NCI-H748 treated with DMSO at 0.1 percent for 48 hours (cell line): ENCODE data around the gene INAFM1.

Experiments used
- DNase-seq: peaks from one replicate; lab custom pipeline; 2025; lab: John Stamatoyannopoulos, UW

INAFM1 gene

GRCh38 chr19:47274071-47274890 lies at the start of gene INAFM1:
INAFM1 (plus strand) TSS chr19:47274885; CDS start chr19:47274920, 35 bp downstream.
- peak; percentile 96 for DNase-seq

GRCh38 chr19:47225746-47226425 lies 48.8 kb upstream of the INAFM1 start:
- DNase-seq = peak; percentile 93

DNA sequence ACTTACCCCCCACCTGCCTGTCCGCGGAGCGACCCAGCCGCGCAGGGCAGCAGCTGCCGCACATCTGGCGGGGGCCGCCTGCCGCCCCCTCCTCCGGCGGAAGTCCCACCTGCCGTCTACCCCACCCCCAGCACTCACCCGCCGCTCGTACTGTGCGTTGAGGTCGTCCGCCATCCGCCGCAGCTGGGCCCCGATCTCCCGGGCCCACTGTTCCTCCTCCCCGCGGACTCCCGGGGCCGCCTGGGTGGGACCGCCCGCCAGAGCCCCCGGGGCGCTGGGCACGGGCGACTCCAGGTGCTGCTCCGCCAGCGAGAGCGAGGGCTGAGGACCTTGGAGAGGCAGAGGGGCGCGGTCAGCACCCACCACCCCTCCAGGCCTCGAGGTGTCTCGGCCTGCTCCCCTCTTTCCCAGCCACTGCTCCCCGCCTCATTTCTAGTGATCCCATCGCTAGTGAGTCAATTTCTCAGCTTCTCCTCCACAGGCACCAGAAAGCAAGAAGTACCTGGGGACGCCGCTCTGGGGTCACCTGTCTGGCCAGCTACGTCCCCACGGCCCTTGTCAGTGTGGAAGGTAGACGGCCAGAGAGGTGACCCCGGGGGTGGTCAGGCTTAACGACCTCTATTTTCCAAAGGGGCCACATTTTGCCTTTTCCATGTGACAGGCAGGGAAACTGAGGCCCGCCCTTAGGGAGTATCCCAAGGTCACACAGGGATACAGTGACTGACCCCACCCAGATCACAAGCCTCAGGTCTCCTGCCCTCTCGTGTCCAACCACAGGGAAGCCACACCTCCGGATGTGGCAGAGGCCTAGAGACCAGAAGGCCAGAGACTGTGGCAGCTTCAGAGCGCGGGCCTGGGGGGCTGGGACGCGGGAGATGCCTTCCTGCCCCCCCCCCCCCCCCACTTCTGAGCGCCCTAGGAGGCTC lies 48.0 kb upstream of the INAFM1 start:
- no peak for DNase-seq

DNA sequence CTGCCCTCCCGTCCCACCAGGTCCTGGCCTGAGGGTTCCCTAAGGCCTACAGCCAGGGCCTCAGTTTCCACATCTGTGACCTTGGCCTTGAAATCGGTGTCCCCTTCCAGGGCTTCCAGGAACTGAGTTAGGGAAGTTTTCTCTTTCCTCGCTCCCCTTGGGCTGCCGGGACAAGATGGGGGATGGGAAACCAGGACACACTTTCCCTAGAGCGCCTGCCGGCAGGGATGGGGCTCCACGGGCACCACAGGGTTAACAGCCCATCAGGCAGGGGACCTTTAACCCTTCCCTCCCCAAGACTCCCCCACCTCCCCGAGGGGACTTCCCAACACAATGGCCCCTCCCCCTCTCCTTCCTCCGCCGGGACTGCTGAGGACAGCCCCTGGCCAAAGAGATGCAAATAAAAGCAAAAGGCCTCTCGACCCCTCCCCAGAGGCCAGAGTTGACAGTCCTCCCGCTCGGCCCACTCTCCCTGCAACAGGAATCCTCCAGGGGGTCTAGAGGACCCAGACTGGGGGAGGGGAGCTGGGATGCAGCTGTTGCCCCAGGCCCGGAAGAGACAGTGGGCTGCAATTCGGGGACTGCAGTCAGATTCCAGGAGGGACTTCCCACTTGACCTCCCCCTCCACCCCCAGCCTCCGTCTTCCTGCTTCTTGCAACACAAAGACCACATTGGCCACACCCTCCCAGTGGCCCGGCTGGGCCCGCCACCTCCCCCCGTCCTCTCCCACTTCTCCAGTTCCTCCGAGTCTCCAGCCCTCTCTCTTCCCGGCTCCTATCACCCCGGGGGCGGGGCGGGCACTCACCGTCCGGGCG lies 47.1 kb upstream of the INAFM1 start:
- peak; percentile 54 for DNase-seq

DNA sequence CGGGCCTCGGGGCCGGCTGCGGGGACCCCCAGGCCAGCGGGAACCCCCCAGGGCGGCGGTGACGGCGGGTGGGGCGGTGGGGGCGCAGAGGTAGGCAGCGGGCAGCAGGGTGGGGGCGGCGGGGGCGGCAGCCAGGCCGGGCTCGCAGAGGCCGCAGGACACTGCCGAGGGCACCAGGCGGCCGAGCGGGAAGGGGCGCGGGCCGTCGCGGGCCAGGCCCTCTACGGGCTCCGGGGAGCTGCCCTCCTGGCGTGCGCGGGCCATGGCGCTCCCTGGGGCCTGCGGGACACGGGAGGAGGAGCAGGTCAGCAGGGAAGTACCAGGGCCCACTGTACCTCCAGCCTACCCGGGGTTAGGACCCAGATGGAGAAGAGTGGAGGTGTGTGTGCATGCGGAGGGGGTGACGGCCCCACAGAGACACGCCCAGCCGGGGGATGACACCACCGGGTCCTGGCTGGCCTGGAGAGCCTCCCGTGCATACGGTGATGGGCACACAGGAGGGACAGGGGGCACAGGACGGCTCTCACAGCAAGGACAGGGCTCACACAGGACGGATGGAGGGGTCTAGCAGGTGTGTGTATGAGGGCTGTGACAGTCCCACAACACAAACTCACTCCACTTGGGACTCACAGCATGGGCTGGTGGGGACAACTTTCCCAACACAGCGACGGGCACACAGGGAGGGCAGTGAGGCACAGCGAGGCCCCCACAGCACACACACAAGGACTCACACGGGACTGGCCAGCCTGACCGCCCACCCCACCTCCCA lies 46.3 kb upstream of the INAFM1 start:
- no peak for DNase-seq

DNA sequence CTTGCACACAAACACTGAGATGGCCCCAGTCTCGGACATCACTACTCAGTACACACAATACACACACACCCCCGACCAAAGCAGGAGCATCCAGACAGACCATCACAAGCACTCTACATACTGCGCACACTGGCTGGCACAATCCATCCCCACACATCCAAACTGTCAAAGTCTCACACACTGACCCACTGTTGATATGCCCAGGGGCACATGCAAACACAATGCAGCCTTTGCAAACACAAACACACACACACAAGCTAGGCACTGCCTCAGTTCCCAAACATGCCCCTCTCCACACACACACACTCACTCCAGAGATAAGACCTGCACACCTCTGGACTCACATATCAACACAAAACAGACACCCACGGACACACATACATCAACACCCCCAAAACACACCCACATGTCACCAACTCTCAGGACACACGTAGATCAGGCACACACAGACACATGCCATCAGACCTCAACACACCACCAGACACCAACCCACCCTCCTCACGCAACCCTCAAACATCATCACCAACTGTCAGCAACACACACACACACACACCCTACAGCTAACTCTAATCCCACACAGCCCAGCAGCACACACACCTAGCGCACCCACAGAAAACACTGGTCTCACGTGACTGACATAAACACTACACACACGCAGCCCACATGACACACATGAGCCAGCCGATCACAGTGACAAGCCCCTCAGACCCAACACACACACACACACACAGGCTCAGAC lies 45.6 kb upstream of the INAFM1 start:
- no peak for DNase-seq

GRCh38 chr19:47229676-47230053 lies 45.0 kb upstream of the INAFM1 start:
- no peak for DNase-seq

- peak; percentile 18 for DNase-seq
Measured at GRCh38 chr19:47230054-47230920, 44.4 kb upstream of the INAFM1 start.

DNA sequence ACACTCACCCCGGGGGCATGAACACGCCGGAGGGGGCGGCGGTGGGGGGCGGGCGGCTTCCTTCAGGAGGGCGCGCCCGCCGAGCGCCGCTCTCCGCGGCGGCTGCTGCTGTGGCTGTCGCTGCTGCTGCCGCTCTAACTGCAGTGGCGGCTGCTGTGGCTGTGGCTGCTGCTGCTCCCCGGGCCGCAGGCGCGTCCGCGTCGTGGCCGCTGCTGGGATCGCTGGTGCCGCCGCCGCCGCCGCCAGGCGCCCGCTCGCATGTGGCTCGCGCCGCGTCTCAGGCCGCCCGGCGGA lies 43.8 kb upstream of the INAFM1 start, which contains the start of gene BBC3:
Gene BBC3, minus strand, starts transcription at position 279 of the 294 bp plus-strand sequence. CDS start 2,768 bp downstream, outside the sequence.
- DNase-seq = no peak

DNA sequence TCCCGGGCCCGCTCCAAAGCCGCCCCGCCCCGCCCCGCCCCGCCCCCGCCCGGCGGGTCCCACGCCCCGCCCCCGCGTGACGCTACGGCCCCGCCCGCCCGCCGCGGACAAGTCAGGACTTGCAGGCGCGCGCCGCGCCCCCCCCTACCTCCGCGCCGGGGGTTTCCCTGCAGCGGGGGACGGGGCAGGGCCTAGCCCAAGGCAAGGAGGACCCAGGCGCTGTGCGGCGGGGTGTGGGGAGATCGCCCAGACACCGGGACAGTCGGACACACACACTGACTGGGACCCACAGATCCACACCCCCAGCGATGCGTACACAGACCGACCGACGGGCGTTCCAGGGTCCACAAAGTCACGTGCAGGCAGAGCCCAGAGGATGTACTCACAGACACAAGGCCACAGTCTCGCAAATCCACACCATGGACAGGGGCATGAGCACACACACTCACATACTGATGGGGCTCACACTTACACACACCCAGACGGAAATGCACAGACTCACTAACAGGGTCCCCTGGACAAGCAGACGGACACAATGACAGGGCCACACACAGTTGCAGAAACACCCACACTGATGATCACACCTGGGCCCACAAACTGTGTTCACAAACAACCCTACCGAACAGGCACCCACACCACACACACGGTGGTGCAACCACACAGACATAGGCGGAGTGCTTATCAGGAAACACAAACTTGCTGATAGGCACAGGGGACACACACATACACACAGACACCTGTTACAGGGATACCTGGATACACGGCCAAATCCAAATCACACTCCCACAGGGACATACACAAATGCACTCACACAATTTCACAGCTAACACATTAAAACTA lies 43.2 kb upstream of the INAFM1 start:
- DNase-seq = peak; percentile 55

- DNase-seq = no peak
Measured at GRCh38 chr19:47232422-47233211, 42.1 kb upstream of the INAFM1 start.

DNA sequence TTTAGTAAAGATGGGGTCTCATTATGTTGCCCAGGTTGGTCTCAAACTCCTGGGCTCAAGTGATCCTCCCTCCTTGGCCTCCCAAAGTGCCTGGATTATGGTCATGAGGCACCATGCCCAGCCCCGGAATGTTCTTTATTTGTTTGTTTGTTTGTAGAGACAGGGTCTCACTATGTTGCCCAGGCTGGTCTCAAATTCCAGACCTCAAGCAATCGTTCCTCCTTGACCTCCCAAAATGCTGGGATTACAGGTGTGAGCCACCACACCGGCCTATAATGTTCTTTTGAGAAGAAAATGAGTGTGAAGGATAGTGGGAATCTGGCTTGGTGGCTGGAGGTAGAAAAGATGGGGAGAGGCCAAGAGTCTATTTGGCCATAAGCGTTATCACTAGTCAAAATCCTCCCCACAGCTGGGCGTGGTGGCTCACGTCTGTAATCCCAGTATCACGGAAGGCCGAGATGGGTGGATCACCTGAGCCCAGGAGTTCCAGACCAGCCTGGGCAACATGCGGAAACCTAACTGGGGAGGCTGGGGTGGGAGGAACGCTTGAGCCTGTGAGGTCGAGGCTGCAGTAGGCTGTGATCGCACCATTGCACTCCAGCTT lies 38.5 kb upstream of the INAFM1 start:
- DNase-seq = no peak

- DNase-seq = no peak
Measured at GRCh38 chr19:47239152-47239551, 35.5 kb upstream of the INAFM1 start.

GRCh38 chr19:47239610-47240296 lies 34.9 kb upstream of the INAFM1 start:
- peak; percentile 85 for DNase-seq

GRCh38 chr19:47240556-47240955 lies 34.1 kb upstream of the INAFM1 start:
- DNase-seq = no peak
